Suprapubic skin (tissue), 3 donors: ENCODE measurements around the gene MED13L.

Experiments used
- CTCF ChIP-seq, 2 donors: fragments of 200-600 bp in 1 of 2; fragments of 450-650 bp in 1 of 2; sonication (generic) in 1 of 2; IDR thresholded peaks; one replicate each; pipeline ENCODE4 v1.5.1; 2016 to 2019; ENCODE audit warnings: antibody characterized with exemption in 2 of 2, mild to moderate bottlenecking in 1 of 2, moderate library complexity in 1 of 2
- POLR2AphosphoS5 ChIP-seq, 3 donors: sonication (generic); formaldehyde crosslinking; IDR thresholded peaks; one replicate each; pipeline ENCODE4 v1.6.1; 2017; ENCODE audit warnings: antibody characterized with exemption in 3 of 3

GRCh38 chr12:116210131-116210530 lies 67.4 kb downstream of the MED13L start:
- TF ChIP-seq POLR2AphosphoS5 (IDR thresholded peaks at IDR 0.05) = no peak
- no peak for TF ChIP-seq CTCF (IDR thresholded peaks at IDR 0.05)
